SK-N-SH treated with all-trans-retinoic acid at 6 μM for 48 hours (cell line): Measurements from ENCODE around the gene IFI27L1.

Source experiments
- ARNTL ChIP-seq: fragments of 450-650 bp; formaldehyde crosslinking; IDR thresholded peaks from 2 replicates; pipeline ENCODE4 v1.5.0; 2020; ENCODE audit warnings: low read depth, mild to moderate bottlenecking, moderate library complexity, borderline replicate concordance
- CREB5 ChIP-seq: fragments of 250-450 bp; sonication (Bioruptor Pico); IDR thresholded peaks from 2 replicates; pipeline ENCODE4 v1.5.1; 2020; ENCODE audit warnings: low read depth, mild to moderate bottlenecking, moderate library complexity
- CSDC2 ChIP-seq: fragments of 250-450 bp; sonication (Bioruptor Pico); IDR thresholded peaks from 2 replicates; pipeline ENCODE4 v1.5.0; 2020; ENCODE audit warnings: mild to moderate bottlenecking, moderate library complexity
- ESRRG ChIP-seq: fragments of 250-450 bp; sonication (Bioruptor Pico); IDR thresholded peaks from 2 replicates; pipeline ENCODE4 v1.6.1; 2021; ENCODE audit warnings: mild to moderate bottlenecking
- ISL1 ChIP-seq: fragments of 250-450 bp; sonication (Bioruptor Pico); IDR thresholded peaks from 2 replicates; pipeline ENCODE4 v2.1.2; 2022; ENCODE audit warnings: mild to moderate bottlenecking, moderate library complexity
- OSR1 ChIP-seq: fragments of 250-450 bp; sonication (Bioruptor Pico); IDR thresholded peaks from 2 replicates; pipeline ENCODE4 v1.8.0; 2022; ENCODE audit warnings: moderate library complexity, mild to moderate bottlenecking, inconsistent platforms
- RARB ChIP-seq: fragments of 250-450 bp; sonication (Bioruptor Pico); IDR thresholded peaks from 2 replicates; pipeline ENCODE4 v1.8.0; 2021; ENCODE audit warnings: mild to moderate bottlenecking, moderate library complexity
- ZFP3 ChIP-seq: fragments of 250-450 bp; sonication (Bioruptor Pico); IDR thresholded peaks from 2 replicates; pipeline ENCODE4 v1.5.0; 2020; ENCODE audit warnings: mild to moderate bottlenecking, moderate library complexity
- ZFP30 ChIP-seq: fragments of 450-650 bp; formaldehyde crosslinking; IDR thresholded peaks from 2 replicates; pipeline ENCODE4 v1.5.0; 2022; ENCODE audit warnings: mild to moderate bottlenecking, moderate library complexity
- ZNF565 ChIP-seq: fragments of 450-650 bp; formaldehyde crosslinking; conservative IDR thresholded peaks from 2 replicates; pipeline ENCODE4 v1.5.0; 2020; ENCODE audit warnings: low read depth, mild to moderate bottlenecking, moderate library complexity
- TF ChIP-seq, protein P1 (sequence below): fragments of 250-450 bp; sonication (Bioruptor Pico); IDR thresholded peaks from 2 replicates; pipeline ENCODE4 v1.8.0; 2020; ENCODE audit warnings: mild to moderate bottlenecking, moderate library complexity, borderline replicate concordance

GRCh38 chr14:94077111-94077821 lies 3.8 kb upstream of the IFI27L1 start:
- TF ChIP-seq ZFP30 = no peak
- no peak for TF ChIP-seq ISL1
- TF ChIP-seq ZFP3 (CRISPR knock-in tag) = no peak
- TF ChIP-seq ZNF565 (CRISPR knock-in tag) = no peak
- TF ChIP-seq OSR1 (CRISPR knock-in tag) = no peak
- TF ChIP-seq CREB5 (CRISPR knock-in tag) = no peak
- no peak for TF ChIP-seq ARNTL (CRISPR knock-in tag)
- TF ChIP-seq CSDC2 (CRISPR knock-in tag) = no peak
- no peak for TF ChIP-seq ESRRG (CRISPR knock-in tag)
- no peak for TF ChIP-seq RARB (CRISPR knock-in tag)
- TF ChIP-seq, protein P1, sequence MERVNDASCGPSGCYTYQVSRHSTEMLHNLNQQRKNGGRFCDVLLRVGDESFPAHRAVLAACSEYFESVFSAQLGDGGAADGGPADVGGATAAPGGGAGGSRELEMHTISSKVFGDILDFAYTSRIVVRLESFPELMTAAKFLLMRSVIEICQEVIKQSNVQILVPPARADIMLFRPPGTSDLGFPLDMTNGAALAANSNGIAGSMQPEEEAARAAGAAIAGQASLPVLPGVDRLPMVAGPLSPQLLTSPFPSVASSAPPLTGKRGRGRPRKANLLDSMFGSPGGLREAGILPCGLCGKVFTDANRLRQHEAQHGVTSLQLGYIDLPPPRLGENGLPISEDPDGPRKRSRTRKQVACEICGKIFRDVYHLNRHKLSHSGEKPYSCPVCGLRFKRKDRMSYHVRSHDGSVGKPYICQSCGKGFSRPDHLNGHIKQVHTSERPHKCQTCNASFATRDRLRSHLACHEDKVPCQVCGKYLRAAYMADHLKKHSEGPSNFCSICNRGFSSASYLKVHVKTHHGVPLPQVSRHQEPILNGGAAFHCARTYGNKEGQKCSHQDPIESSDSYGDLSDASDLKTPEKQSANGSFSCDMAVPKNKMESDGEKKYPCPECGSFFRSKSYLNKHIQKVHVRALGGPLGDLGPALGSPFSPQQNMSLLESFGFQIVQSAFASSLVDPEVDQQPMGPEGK (CRISPR knock-in tag) = no peak
